Amniotic stem cell (primary cell): ENCODE results near the gene WNT6.

Experiments used
- DNase-seq: peaks from one replicate; lab custom pipeline; 2025; lab: John Stamatoyannopoulos, UW

WNT6 gene

DNA sequence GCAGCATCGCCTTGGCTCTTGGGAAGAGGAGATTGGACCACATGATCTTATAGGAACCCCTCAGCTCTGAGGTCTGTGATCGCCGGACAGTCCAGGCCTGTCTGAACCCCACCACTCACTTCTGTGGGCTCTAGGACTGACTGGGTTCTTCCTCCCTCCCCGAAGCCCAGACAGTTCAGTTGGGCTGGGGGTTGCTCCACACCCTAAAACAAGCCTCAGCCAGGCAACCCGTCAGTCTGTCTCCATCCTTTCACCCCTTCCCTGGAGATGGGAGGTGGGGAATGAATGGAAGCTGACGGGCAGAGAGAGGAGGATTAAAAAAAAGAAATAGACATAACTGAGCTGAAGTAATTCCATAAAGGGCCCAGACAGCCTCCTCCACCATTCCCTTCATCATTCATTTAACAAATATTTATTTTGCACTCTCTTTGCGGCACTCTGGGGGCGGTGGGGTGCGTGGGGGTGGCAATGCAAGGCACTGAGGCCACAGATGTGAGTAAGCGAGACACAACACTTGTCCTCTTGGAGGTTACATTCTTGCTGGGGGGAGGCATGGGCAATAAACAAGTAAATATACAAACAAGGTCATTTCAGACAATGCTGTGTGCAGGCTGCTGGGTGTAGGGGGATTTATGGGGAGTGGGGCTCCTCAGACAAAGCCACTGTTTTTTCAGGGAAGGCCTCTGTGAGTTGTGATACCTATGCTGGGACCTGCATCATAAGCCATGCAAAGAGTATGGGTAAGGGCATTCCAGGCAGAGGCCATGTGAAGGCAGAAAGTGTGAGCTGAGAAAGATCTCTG is 33.9 kb downstream of the WNT6 start:
- no peak for DNase-seq

DNA sequence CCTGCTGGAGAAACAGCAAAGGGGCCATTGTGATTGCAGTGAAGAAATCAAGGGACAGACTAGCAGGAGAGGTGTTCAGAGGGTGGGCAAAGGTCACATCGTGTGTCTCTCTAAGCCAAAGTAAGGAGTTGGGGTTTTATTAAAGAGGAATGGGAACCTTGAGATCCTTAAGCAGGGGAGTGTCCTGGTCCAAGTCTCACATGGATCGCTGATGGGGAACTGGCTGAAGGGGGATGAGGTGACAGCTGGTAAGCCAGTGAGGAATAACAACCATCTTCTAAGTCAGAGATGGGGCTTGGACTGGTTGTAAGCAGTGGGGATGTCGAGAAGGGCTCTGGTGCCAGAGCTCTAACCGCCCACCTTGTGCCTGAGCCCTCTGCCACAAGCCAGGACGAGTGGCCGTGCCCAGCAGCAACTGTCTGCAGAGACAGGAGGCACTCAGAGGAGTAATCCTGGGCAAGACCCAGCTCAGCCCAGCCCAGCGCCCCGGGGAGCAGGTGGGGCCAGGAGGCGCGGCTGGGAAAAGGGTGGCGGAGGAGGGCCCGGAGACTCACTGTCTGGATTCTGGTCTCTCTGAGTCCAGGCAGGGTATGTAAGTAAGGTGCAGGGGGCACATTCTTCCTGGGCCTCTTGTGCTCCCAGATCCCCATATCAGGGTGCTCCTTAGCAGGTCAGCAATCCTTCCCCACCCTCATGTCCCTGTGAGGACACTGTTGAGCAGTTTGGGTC is 34.7 kb downstream of the WNT6 start:
- no peak for DNase-seq

DNA sequence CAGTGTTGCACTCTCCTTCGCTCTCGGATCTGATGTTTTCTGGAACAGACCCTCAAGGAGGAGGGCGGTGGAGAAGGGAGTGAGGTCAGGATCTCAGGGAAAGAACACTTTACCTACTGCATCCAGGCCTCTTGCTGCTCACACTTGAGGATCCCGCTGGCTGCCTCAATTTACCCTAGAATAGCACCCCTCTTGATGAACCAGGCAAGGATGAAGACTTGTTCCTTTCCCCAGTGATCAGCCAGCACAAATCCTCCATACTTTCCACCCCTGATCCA is 35.2 kb downstream of the WNT6 start:
- no peak for DNase-seq

DNA sequence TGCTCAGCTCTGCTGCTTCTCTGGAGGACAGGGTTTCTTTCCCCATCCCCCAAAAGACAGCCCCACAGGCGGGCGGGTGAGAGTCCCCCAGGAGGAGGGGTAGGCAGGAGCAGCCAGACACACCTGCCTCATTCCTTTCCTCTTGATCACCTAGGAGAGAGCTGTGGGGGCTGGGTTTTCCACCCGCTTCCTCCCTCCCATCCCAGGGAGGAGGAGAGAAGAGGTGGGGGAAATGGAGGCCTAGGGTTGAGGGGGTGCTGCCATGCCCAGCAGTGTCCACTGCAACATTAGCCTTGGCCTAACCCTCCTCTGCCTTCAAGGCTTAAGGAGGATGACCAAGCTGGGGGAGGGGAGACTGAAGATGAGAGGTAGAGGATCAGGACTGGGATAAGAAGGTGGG is 35.7 kb downstream of the WNT6 start:
- DNase-seq: no peak

DNA sequence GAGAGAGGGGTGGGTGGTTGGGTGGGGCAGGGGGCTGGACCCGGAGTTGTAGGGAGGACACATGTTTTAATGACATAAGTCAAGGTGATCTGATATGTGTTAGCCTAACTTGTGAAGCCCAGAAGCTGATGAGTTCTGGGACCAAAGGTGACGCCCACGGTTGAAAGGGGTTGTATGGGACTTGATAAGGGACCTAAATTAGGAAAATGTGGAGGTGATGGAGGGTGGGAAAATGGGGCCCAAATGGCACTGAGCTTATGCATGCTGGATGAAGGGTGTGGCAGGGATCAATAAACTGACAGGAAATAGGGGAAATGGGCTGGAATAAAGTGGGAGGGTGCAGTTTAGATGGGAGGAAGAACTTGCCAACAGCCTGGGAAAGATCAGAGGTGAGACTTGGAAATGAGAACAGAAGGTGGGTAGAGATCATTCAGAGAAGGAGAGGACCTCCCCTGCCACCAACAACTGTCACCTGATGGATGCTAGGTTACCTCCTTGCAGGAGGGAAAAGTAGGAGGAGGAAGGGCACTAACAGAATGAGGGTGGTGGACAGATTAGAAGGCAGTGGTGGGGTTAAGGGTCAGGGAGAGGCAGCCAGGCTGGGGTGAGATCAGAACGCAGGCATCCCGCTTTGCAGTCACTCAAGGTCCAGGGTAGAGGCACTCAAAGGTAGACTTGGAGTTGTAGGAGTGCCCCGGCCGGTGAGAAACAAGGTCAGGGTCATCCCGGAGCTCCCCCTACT is 36.3 kb downstream of the WNT6 start:
- DNase-seq: no peak

DNA sequence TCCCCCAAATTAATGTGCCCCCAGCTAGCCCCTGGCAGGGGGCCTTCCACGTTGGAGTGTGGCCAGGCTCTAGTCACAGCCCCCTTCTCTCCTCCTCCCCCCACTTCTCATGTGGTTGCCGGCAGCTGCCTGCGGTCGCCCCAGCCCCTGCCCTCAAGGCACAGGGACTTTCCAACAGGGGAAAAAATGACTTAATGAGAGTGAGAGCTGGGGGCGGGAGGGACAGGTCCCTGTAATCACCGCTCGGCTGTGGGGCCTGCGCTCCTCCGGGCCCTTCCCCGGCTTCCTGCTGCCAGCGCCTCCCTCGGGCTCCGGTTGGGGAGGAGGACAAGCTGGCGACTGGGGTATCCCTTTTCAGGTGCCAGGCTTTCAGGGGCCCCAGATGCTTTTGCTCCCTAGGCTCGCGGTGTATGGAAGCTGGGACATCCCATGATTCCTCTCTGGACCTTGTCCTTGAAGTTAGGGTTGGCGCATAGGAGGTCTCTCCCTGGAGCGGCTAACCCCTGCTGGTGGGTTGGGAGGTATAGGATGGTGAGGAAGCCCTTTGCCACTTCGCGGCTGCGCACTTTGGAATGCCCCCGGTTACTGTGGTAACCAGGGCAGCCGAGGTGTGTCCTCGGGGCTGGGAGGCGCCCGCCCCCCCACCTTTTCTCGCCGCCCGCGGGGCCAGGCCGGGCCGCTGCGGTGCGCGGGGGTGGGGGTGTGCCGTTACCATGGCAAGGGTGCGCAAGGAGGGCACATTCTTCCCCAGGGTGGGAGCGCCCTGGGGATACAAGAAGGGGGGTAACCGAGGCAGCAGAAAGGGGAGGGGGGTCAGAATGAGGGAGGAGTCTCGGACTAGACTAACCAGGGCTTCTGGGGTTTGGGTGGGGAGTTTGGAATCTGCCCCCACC is 37.1 kb downstream of the WNT6 start:
- DNase-seq: no peak

DNA sequence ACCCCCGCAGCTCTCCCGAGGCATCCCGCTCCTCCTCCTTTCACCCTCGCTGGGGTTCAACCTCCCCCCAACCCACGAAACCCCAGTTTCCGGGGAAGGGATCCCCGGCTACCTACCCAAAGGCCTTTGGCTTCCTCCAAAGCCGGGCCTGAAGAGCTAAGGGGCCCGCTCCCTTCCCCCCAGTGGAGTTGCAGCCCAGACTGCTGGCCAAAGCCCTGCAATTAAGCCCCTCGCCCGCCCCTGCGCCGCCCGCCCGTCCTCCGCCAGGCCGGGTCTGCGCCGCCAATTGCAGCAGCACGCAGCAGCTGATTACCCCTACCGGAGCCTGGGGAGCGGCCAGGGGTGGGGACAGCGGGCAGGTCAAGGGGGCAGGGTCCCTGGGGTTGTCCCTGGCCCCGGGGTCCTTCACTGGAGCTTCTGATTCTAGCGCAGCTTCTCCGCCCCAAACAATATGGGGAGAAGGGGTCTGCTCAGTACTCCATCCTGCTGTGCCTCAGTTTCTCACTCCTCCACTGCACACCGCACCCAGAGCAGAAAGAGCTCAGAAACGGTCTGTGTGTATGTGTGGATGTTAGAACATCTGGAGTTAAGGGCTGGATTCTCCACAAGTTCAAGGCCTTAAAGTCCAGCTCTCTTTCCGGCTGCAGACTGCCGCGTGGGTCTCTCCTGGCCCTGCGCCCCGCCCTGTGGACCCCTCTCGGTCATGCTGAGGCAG is 37.9 kb downstream of the WNT6 start:
- DNase-seq: no peak

DNA sequence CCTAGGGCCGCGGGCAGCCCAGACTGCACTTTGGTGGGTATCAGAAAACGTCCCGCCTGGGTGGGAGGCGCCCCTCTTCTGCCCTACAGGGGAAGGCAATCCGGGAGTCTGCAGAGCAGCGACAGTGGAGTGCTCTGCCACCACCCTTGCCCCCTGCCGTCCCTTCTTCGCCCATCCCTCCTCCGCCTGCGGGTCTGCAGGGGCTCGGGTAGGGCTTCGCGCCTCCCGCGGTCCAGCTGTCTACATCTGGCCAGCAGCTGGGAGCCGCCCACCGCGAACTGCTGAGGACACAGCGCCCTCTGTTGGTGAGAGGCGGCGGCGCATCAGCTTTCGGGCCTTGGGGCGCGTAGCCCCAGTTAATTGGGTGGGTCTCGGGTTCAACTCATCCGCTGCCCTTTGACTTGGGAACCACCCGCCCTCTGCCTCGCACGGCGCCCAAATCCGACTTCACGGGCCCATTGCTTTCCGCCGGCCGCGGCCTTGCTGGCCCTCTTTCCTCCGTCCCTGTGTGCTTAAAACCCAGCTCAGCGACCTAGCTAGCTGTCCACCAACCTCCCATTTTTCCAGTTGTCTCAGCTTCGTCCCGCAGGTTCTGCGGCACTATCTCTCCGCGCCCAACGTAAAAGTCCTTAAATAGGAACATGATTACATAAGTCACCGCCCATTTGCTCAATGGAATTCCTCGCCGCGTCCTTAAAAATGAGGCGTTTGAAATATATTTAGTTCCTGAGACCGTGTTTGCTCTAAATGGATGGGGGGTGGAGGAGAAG is 38.7 kb downstream of the WNT6 start:
- peak; percentile 9 for DNase-seq

DNA sequence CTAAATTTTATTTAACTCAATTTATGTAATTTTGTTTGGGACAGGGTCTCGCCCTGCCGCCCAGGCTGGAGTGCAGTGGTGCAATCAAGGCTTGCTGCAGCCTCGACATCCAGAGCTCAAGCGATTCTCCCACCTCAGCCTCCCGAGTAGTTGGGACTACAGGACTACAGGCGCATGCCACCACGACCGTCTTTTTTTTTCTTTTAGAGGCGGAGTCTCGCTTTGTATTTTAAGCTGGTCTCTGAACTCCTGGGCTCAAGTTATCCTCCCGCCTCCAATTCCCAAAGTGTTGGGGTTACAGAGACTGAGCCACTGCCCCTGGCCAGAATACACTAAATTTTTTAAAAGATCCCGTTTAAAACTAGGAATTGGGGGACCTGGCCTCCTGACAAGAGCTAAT is 39.5 kb downstream of the WNT6 start:
- DNase-seq: no peak

DNA sequence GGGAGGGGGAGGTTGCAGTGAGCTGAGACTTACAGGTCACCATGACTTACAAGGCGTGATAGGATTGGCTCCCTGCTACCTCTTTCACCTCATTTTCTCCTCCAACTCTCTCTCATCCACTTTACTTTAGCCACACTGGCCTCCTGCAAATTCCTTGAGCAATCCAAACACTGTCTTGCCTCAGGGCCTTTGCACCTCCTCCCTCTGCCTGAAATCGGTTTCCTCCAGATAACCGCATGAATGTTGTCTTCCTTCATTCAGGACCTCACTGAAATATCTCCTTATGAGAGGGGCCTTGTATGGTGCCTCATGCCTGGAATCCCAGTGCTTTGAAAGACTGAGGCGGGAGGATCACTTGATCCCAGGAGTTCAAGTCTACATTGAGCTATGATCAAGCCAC is 42.8 kb downstream of the WNT6 start:
- DNase-seq: no peak

DNA sequence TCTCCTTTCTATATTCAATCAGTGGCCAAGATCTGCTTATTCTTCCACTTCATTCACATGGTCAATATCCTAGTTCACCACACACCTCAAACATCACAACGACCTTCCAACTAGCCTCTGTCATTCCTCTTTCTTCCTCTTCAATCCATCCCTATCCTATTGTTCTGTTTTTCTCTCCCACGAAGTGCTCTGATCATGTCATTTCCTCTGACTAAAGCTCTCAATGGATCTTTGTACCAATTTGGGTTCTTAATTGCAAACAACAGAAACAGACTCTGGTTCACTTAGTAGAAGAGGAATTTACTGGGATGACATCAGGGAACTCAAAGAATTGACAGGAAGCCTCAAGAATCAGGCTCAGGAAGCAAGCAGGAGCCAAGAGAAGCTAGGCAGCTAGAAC is 44.6 kb downstream of the WNT6 start:
- DNase-seq: no peak

DNA sequence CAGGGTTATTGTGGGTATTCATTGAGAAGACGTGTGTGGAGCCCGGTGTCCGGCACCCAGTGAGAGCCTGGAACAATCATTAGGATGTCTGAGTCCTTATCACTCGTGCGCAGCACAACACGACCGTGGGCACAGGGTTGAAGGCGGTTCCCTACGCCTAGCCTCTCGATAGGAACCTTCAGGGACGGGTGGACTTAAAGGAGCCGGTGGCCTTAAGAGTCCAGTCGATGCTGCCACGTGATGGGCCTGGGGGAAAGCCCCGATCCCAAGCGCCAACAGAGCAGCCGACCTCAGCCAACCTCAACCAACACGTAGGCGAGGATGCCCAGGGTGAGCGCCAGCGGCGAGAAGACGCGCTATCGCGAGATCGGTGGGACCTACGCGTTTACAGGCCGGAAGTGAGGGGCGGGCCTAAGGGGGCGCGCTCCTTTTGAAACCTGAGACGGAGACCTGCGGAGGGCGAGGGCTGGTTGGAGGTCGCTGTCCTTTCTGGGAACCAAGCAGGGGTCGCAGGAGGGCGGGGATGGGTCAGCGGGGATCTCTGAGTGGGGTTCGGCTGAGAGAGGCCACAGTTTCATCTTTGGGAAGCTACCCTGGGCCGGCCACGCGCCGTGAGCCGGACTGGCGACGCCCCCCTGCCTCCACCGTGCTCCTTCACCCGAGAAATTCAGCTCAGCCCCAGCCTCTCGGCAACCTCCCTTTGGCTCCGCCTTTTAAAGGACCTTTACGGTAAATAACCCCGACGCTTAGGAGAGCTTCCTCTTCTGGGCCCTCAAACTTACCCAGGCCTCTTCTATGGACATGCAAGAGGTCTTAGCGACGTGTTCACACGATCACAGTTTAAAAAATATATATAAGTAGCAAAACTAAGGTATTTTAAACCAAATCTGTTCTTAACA is 49.4 kb downstream of the WNT6 start:
- DNase-seq: peak; percentile 27

DNA sequence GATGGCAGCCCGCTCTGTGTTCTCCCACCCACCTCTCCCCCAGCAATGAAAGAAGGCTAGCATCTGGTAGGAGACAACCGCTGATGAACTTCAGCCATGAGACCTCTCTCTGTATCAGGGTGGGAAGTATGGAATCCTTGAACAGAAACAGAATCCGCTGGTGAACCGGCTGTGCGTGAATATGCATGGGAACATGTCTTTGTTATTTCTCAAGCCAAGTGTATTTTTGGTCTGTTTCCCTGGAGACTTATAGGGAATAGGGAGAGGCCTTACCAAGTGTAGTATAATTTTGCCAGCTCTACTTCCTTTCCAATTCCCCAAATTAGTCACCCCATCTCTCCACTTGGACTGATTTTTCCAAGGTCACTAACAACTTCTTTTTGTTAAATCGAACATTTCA is 51.1 kb downstream of the WNT6 start:
- no peak for DNase-seq

DNA sequence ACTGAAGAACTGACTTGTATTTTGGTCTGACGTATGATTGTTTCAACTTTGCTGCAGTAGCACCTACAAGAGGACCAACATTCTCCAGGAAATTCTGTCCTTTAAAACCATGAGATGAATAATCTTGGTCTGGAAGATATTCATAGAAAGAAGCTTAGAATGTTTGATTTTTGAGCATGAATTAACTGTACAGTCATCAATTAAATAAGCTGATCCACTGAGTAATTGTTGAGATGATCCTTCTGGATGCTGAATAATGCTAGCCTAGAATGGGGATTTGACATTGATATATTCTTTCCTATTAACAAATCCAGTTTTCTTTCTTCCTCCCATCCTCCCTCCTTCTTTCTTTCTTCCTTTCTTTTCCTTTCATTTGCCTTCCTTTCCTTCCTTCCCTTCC is 60.9 kb downstream of the WNT6 start:
- DNase-seq: no peak
